ENCODE results near the gene TTC31. TPM values are rescaled to one million over a fixed set of nuclear protein-coding genes. Genes with fewer than 3 reads are reported as not detected.
A peak's percentile ranks its signal among the peaks of the same experiment; 100 is the strongest.

TTC31 gene
- total RNA-seq, 1 experiment from 2014 or later = 38.3 TPM

DNA sequence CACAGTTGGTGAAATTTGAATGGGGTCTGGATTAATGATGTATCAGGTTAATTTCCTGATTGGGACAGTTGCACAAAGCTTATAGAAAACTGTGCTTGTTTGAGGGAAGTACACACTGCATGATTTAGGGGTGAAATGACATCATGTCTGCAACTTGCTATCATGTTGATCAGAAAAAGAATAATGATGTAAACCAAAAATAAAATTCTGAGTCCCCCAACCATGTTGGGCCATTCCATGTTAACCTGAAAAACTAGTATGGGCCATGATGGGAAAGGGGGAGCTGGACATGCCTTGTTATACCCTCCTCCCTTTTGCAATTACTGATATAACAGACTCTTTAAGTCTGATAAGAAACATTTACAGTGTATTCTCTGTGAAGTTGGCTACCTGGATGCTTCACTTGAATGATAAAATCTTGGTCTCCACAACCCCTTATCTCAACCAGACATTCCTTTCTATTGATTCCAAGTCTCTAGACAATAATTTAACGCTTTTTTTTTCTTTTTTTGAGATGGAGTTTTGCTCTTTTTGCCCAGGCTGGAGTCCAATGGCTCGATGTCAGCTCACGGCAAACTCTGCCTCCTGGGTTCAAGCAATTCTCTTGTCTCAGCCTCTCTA, 32.2 kb upstream of the TTC31 start:
- DNase-seq (ENCODE audit: low spot score) = no peak
- no peaks in the 10 kb centered on the region for H3K36me3 Mint-ChIP-seq
- H3K9me3 Mint-ChIP-seq = no peaks in the 10 kb centered on the region
- H3K4me3 Mint-ChIP-seq = no peak overlapping the region
- no peak for TF ChIP-seq RELA (CRISPR knock-in tag; IDR thresholded peaks at IDR 0.05; ENCODE audit: borderline replicate concordance)
- TF ChIP-seq JUN (CRISPR knock-in tag; IDR thresholded peaks at IDR 0.05) = no peak
- TF ChIP-seq, protein P1, sequence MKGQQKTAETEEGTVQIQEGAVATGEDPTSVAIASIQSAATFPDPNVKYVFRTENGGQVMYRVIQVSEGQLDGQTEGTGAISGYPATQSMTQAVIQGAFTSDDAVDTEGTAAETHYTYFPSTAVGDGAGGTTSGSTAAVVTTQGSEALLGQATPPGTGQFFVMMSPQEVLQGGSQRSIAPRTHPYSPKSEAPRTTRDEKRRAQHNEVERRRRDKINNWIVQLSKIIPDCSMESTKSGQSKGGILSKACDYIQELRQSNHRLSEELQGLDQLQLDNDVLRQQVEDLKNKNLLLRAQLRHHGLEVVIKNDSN (CRISPR knock-in tag; IDR thresholded peaks at IDR 0.05) = no peak
- TF ChIP-seq JAZF1 (CRISPR knock-in tag; IDR thresholded peaks at IDR 0.05) = no peak
- no peak for TF ChIP-seq ETV6 (CRISPR knock-in tag; IDR thresholded peaks at IDR 0.05)
- no peak for TF ChIP-seq ZNF423 (CRISPR knock-in tag; IDR thresholded peaks at IDR 0.05)
- TF ChIP-seq ESRRA (CRISPR knock-in tag; IDR thresholded peaks at IDR 0.05; ENCODE audit: borderline replicate concordance) = no peak
- no peak for TF ChIP-seq FOXK1 (CRISPR knock-in tag; IDR thresholded peaks at IDR 0.05)
- TF ChIP-seq, protein P2, sequence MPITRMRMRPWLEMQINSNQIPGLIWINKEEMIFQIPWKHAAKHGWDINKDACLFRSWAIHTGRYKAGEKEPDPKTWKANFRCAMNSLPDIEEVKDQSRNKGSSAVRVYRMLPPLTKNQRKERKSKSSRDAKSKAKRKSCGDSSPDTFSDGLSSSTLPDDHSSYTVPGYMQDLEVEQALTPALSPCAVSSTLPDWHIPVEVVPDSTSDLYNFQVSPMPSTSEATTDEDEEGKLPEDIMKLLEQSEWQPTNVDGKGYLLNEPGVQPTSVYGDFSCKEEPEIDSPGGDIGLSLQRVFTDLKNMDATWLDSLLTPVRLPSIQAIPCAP (CRISPR knock-in tag; IDR thresholded peaks at IDR 0.05) = no peak
- TF ChIP-seq TCF7 (CRISPR knock-in tag; IDR thresholded peaks at IDR 0.05; ENCODE audit: low read depth) = no peak
- TF ChIP-seq FOXP1 (CRISPR knock-in tag; IDR thresholded peaks at IDR 0.05; ENCODE audit: borderline replicate concordance) = no peak
- ATAC-seq = no peak
- peaks cover 16% of the 10 kb centered on the region for H3K4me1 Mint-ChIP-seq
- ChIA-PET CTCF (no interaction called here), POLR2A (no interaction called here)
- no peak overlapping the region for H3K27ac Mint-ChIP-seq
- peaks cover 9% of the 10 kb centered on the region for H3K27me3 Mint-ChIP-seq (ENCODE audit: low read depth)

DNA sequence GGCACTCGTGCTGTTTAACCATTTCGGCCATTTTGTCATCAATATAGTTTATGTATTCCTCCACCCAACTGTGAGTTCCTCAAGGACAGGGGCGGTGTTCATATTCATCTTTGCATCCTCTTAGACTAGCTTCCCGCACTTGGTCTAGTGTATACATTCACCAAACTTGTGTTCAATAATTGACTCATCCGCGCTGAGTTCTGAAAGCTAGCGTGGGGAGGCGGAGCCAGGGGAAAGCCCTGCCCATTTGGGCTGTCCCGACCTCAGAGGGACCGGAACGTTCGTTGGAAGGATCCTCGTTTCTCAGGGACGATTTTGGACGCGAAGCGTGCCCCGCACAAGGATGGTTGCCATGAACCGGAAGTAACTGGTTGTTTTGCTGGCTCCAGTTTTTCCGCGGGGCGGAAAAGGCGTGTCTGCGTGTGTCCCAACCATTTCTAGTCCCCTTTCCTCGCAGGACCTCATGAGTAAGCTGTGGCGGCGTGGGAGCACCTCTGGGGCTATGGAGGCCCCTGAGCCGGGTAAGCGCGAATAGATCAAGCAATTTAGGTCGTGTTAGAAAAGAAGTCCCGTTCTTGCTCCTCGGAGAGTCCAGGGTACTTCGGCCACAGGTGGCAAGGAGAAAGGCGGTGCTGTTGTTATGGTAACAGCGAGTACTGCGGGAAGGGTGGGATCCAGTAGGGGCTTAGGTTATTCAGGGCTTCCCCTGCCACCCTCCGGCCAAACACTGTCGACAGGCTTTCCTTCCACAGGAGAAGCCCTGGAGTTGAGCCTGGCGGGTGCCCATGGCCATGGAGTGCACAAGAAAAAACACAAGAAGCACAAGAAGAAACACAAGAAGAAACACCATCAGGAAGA, 28.0 kb upstream of the TTC31 start, which contains the start of gene INO80B:
TSS of gene INO80B (plus strand) at position 434 of the 858 bp plus-strand sequence. CDS start at position 464, 30 bp downstream.
- Mint-ChIP-seq H3K4me3 (peak within 1 kb of the TSS; percentile 96), H3K36me3 (peaks cover 2% of the 10 kb centered on the region; the same call in 1 of the 2 replicates), H3K9me3 (no peaks in the 10 kb centered on the region), H3K27me3 (ENCODE audit: low read depth) (peaks cover 5% of the 10 kb centered on the region; the same call in 1 of the 2 replicates), H3K27ac (peak within 1 kb of the TSS; percentile 96), H3K4me1 (peaks cover 38% of the 10 kb centered on the region)
- POLR2A ChIA-PET = interaction anchor here (0.5 to 1.4 kb wide), 3 partner anchors 15 to 96 kb away, joined by 4 to 5 read pairs (median 5); partner anchors contain the start of gene MRPL53
- CTCF ChIA-PET = interaction anchor here (0.7 to 2.9 kb wide), 8 partner anchors 13 to 132 kb away, joined by 3 to 17 read pairs (median 4); partner anchors contain the start of genes CCDC142 and TTC31
- peak; percentile 14 for ATAC-seq
- DNase-seq (ENCODE audit: low spot score) = peak; percentile 94
- no peak for TF ChIP-seq GTF2I (CRISPR knock-in tag; conservative IDR thresholded peaks at IDR 0.05)
- no peak for TF ChIP-seq ESRRA (CRISPR knock-in tag; IDR thresholded peaks at IDR 0.05; ENCODE audit: borderline replicate concordance)
- TF ChIP-seq, protein P2 (CRISPR knock-in tag; IDR thresholded peaks at IDR 0.05) = no peak
- TF ChIP-seq, protein P3, sequence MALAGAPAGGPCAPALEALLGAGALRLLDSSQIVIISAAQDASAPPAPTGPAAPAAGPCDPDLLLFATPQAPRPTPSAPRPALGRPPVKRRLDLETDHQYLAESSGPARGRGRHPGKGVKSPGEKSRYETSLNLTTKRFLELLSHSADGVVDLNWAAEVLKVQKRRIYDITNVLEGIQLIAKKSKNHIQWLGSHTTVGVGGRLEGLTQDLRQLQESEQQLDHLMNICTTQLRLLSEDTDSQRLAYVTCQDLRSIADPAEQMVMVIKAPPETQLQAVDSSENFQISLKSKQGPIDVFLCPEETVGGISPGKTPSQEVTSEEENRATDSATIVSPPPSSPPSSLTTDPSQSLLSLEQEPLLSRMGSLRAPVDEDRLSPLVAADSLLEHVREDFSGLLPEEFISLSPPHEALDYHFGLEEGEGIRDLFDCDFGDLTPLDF (CRISPR knock-in tag; IDR thresholded peaks at IDR 0.05) = no peak
- TF ChIP-seq, protein P4, sequence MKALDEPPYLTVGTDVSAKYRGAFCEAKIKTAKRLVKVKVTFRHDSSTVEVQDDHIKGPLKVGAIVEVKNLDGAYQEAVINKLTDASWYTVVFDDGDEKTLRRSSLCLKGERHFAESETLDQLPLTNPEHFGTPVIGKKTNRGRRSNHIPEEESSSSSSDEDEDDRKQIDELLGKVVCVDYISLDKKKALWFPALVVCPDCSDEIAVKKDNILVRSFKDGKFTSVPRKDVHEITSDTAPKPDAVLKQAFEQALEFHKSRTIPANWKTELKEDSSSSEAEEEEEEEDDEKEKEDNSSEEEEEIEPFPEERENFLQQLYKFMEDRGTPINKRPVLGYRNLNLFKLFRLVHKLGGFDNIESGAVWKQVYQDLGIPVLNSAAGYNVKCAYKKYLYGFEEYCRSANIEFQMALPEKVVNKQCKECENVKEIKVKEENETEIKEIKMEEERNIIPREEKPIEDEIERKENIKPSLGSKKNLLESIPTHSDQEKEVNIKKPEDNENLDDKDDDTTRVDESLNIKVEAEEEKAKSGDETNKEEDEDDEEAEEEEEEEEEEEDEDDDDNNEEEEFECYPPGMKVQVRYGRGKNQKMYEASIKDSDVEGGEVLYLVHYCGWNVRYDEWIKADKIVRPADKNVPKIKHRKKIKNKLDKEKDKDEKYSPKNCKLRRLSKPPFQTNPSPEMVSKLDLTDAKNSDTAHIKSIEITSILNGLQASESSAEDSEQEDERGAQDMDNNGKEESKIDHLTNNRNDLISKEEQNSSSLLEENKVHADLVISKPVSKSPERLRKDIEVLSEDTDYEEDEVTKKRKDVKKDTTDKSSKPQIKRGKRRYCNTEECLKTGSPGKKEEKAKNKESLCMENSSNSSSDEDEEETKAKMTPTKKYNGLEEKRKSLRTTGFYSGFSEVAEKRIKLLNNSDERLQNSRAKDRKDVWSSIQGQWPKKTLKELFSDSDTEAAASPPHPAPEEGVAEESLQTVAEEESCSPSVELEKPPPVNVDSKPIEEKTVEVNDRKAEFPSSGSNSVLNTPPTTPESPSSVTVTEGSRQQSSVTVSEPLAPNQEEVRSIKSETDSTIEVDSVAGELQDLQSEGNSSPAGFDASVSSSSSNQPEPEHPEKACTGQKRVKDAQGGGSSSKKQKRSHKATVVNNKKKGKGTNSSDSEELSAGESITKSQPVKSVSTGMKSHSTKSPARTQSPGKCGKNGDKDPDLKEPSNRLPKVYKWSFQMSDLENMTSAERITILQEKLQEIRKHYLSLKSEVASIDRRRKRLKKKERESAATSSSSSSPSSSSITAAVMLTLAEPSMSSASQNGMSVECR (CRISPR knock-in tag; IDR thresholded peaks at IDR 0.05; ENCODE audit: borderline replicate concordance) = peak; percentile 72; the same call in 1 of the 2 replicates
- TF ChIP-seq, protein P5, sequence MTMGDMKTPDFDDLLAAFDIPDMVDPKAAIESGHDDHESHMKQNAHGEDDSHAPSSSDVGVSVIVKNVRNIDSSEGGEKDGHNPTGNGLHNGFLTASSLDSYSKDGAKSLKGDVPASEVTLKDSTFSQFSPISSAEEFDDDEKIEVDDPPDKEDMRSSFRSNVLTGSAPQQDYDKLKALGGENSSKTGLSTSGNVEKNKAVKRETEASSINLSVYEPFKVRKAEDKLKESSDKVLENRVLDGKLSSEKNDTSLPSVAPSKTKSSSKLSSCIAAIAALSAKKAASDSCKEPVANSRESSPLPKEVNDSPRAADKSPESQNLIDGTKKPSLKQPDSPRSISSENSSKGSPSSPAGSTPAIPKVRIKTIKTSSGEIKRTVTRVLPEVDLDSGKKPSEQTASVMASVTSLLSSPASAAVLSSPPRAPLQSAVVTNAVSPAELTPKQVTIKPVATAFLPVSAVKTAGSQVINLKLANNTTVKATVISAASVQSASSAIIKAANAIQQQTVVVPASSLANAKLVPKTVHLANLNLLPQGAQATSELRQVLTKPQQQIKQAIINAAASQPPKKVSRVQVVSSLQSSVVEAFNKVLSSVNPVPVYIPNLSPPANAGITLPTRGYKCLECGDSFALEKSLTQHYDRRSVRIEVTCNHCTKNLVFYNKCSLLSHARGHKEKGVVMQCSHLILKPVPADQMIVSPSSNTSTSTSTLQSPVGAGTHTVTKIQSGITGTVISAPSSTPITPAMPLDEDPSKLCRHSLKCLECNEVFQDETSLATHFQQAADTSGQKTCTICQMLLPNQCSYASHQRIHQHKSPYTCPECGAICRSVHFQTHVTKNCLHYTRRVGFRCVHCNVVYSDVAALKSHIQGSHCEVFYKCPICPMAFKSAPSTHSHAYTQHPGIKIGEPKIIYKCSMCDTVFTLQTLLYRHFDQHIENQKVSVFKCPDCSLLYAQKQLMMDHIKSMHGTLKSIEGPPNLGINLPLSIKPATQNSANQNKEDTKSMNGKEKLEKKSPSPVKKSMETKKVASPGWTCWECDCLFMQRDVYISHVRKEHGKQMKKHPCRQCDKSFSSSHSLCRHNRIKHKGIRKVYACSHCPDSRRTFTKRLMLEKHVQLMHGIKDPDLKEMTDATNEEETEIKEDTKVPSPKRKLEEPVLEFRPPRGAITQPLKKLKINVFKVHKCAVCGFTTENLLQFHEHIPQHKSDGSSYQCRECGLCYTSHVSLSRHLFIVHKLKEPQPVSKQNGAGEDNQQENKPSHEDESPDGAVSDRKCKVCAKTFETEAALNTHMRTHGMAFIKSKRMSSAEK (CRISPR knock-in tag; IDR thresholded peaks at IDR 0.05; ENCODE audit: borderline replicate concordance) = no peak
- TF ChIP-seq TP53 (CRISPR knock-in tag; IDR thresholded peaks at IDR 0.05) = no peak
- TF ChIP-seq GABPB1 (CRISPR knock-in tag; IDR thresholded peaks at IDR 0.05) = peak; percentile 93
- TF ChIP-seq CBFB (CRISPR knock-in tag; IDR thresholded peaks at IDR 0.05; ENCODE audit: low read depth) = no peak
